Upper lobe of left lung (tissue), 4 donors: ENCODE results near the gene ASCC3.

Source experiments
- EP300 ChIP-seq, 4 donors: sonication (generic); formaldehyde crosslinking; IDR thresholded peaks; one replicate each; pipeline ENCODE4 v1.5.1; 2017; ENCODE audit warnings: antibody characterized with exemption in 4 of 4, control low read depth in 2 of 4
- POLR2A ChIP-seq, 4 donors: fragments of 450-650 bp; IDR thresholded peaks; one replicate each; pipeline ENCODE4 v1.5.1; 2016 to 2017; ENCODE audit warnings: antibody characterized with exemption in 4 of 4, mild to moderate bottlenecking in 2 of 4
- POLR2AphosphoS5 ChIP-seq, 2 donors: sonication (generic); formaldehyde crosslinking; IDR thresholded peaks; one replicate each; pipeline ENCODE4 v1.5.1; 2017; ENCODE audit warnings: antibody characterized with exemption in 2 of 2
- TF ChIP-seq, protein P1 (sequence below), 6 experiments: fragments of 450-650 bp in 4 of 6; fragments of 200-600 bp in 2 of 6; sonication (generic) in 2 of 6; IDR thresholded peaks; one replicate each; pipeline ENCODE4 v1.5.1; 2016 to 2019; ENCODE audit warnings: antibody characterized with exemption in 6 of 6

DNA sequence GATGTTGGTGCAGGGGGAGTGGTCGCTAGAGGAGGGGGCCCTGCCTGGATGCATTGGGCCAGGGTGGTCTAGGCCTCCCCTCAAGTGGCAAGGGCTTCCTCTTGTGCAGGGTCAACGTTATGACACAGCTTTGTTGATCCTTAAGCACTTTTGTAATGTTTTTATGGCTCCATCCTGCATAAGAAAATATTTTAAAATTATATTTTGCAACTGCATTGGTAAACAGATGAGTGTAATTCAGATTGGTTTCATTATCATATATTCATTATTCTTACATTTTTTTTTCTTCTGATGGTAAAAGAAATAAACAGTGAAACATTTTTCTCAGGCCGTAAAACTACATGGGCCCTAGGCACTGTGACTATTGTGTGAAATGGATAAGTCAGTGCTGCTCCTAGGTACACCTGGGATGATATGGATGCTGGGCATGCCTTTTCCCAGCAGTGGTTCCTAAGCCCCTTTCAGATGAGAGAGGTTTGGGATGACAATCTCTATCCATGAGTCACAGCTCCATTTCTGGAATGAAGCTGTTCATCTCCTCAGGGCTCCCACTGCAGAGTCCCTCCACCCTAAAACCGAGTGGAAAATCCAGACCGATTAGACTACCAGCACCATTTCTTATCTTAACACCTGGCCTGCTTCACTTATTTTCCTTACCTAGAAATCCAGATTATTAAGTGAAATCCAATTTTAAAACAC is 410.6 kb downstream of the ASCC3 start:
- no peak for TF ChIP-seq POLR2AphosphoS5 (IDR thresholded peaks at IDR 0.05)
- no peak for TF ChIP-seq EP300 (IDR thresholded peaks at IDR 0.05)
- no peak for TF ChIP-seq POLR2A (IDR thresholded peaks at IDR 0.05)
- TF ChIP-seq, protein P1, sequence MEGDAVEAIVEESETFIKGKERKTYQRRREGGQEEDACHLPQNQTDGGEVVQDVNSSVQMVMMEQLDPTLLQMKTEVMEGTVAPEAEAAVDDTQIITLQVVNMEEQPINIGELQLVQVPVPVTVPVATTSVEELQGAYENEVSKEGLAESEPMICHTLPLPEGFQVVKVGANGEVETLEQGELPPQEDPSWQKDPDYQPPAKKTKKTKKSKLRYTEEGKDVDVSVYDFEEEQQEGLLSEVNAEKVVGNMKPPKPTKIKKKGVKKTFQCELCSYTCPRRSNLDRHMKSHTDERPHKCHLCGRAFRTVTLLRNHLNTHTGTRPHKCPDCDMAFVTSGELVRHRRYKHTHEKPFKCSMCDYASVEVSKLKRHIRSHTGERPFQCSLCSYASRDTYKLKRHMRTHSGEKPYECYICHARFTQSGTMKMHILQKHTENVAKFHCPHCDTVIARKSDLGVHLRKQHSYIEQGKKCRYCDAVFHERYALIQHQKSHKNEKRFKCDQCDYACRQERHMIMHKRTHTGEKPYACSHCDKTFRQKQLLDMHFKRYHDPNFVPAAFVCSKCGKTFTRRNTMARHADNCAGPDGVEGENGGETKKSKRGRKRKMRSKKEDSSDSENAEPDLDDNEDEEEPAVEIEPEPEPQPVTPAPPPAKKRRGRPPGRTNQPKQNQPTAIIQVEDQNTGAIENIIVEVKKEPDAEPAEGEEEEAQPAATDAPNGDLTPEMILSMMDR (IDR thresholded peaks at IDR 0.05), result no peak
